ENCODE measurements around the gene IL17A. TPM values are rescaled to one million over a fixed set of nuclear protein-coding genes. Genes with fewer than 3 reads are reported as not detected.

IL17A gene
- total and polyA plus RNA-seq, 2 donors (not counting 3 experiments of a cell fraction or from before 2014, with no cell fraction given), result not detected

DNA sequence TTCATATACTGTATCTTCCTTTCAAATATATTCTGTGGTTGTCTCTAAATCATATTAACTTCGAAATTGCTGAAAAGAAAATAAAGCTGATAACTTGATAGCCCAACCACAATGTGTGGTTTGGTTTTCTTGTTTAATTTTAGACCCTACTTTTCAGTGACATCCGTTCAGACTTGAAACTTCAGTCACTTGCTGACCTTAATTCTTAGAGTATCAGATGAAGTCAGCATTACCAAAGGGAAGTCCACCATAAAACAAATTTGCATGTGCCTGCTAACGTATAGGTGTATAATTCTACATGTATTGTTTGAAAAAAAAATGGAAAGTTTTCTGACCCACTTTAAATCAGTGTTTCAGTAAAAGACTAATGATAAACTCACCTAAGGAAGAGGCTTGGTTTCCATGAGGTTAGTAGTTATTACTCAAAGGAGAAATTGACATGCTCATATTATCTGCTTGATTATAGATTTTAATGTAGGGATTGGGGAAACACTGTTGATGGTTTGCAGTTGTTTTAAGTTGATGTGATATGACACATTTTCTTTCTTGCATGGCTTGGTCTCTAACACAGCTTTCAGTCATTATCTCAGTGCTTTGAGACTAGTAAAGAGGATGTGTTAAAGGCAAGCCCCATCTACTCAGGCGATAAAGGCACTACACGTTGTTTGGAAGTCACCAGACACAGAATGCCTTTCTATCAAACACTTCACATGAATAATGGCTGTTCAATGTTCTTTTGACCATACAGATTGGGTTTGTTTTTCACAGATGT lies 5.2 kb upstream of the IL17A start:
- H3K4me1 ChIP-seq (ENCODE audit: control insufficient read depth, extremely low read depth, insufficient read depth, low read length), result no peaks in the 10 kb centered on the region
- H3K27ac ChIP-seq (ENCODE audit: insufficient read depth, low read depth, low read length), result no peak overlapping the region
- no peak for TF ChIP-seq POLR2A (IDR thresholded peaks at IDR 0.05; ENCODE audit: low read depth, low read length)
- TF ChIP-seq JUN (IDR thresholded peaks at IDR 0.05; ENCODE audit: borderline replicate concordance, insufficient read depth, insufficient read length, low read depth), result no peak
- no peak for TF ChIP-seq EZH2 (IDR thresholded peaks at IDR 0.05; ENCODE audit: borderline replicate concordance, low read depth, low read length, severe bottlenecking)
- no peak for TF ChIP-seq FOS (IDR thresholded peaks at IDR 0.05; ENCODE audit: borderline replicate concordance, insufficient read depth, low read length)
- TF ChIP-seq POLR2AphosphoS5 (IDR thresholded peaks at IDR 0.05; ENCODE audit: insufficient read depth, low read depth, low read length), result no peak
- TF ChIP-seq, protein P1, sequence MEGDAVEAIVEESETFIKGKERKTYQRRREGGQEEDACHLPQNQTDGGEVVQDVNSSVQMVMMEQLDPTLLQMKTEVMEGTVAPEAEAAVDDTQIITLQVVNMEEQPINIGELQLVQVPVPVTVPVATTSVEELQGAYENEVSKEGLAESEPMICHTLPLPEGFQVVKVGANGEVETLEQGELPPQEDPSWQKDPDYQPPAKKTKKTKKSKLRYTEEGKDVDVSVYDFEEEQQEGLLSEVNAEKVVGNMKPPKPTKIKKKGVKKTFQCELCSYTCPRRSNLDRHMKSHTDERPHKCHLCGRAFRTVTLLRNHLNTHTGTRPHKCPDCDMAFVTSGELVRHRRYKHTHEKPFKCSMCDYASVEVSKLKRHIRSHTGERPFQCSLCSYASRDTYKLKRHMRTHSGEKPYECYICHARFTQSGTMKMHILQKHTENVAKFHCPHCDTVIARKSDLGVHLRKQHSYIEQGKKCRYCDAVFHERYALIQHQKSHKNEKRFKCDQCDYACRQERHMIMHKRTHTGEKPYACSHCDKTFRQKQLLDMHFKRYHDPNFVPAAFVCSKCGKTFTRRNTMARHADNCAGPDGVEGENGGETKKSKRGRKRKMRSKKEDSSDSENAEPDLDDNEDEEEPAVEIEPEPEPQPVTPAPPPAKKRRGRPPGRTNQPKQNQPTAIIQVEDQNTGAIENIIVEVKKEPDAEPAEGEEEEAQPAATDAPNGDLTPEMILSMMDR (IDR thresholded peaks at IDR 0.05; ENCODE audit: extremely low read depth in 1 of 2, insufficient read depth in 1 of 2, low read depth in 1 of 2, low read length in 2 of 2), result no peak
- TF ChIP-seq MYC (IDR thresholded peaks at IDR 0.05; ENCODE audit: low read depth, low read length), result no peak
- TF ChIP-seq GATA2 (IDR thresholded peaks at IDR 0.05; ENCODE audit: insufficient read depth, insufficient read length, low read depth, low read length), result no peak
- TF ChIP-seq, protein P2, sequence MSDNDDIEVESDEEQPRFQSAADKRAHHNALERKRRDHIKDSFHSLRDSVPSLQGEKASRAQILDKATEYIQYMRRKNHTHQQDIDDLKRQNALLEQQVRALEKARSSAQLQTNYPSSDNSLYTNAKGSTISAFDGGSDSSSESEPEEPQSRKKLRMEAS (IDR thresholded peaks at IDR 0.05; ENCODE audit: insufficient read depth, insufficient read length), result no peak
- H2AFZ ChIP-seq (ENCODE audit: low read depth, low read length), result no peak overlapping the region
- peaks cover 0 to 4% of the 10 kb centered on the region in 2 experiments for H3K27me3 ChIP-seq (ENCODE audit: control insufficient read depth in 2 of 2, insufficient read depth in 2 of 2, low read length in 2 of 2)
- dilution Hi-C loops (cut with MboI; ENCODE audit: extremely low pct_ligation_motif_present, low sequenced_read_pairs) (no loop called here), intact Hi-C loops (cut with micrococcal nuclease) (no loop called here)
- DNase-seq (ENCODE audit: low read depth, low spot score) (no peak), FAIRE-seq (no peak)
- no peaks in the 10 kb centered on the region for H4K20me1 ChIP-seq (replicated peaks; ENCODE audit: control insufficient read depth, extremely low read depth, insufficient read depth, low read length)
- BruUV-seq (replicated peaks), result no TSS peak
- no peak overlapping the region for H3K4me3 ChIP-seq (replicated peaks in 1 of 3; ENCODE audit: insufficient read depth in 1 of 3, low read depth in 1 of 3, low read length in 3 of 3)
- H3K4me2 ChIP-seq (ENCODE audit: insufficient read depth, low read length), result no peak overlapping the region
- no peaks in the 10 kb centered on the region for H3K79me2 ChIP-seq (ENCODE audit: control insufficient read depth, insufficient read depth, low read length)
- no peaks in the 10 kb centered on the region for H3K36me3 ChIP-seq (ENCODE audit: control insufficient read depth in 2 of 2, extremely low read depth in 1 of 2, insufficient read depth in 2 of 2, low read length in 2 of 2)
- ChIA-PET CTCF (no interaction called here), POLR2A (no interaction called here)
- no peaks in the 10 kb centered on the region for H3K9me1 ChIP-seq (replicated peaks; ENCODE audit: control insufficient read depth, extremely low read depth, insufficient read depth, low read length)
- no peak overlapping the region for H3K9ac ChIP-seq (replicated peaks; ENCODE audit: extremely low read depth, insufficient read depth, low read length)
- no peaks in the 10 kb centered on the region for H3K9me3 ChIP-seq (replicated peaks; ENCODE audit: control insufficient read depth, insufficient read depth, low read length)

Measured in endothelial cell of umbilical vein (primary cell).